Measurements from ENCODE around the gene CRIP2. TPM values are rescaled to one million over a fixed set of nuclear protein-coding genes. Genes with fewer than 3 reads are reported as not detected.

Gene CRIP2
- total and polyA plus RNA-seq, 2 of the 13 experiments (the other 11 are each of a cell fraction or from before 2014, with no cell fraction given) = 31.6 to 37.9 TPM

DNA sequence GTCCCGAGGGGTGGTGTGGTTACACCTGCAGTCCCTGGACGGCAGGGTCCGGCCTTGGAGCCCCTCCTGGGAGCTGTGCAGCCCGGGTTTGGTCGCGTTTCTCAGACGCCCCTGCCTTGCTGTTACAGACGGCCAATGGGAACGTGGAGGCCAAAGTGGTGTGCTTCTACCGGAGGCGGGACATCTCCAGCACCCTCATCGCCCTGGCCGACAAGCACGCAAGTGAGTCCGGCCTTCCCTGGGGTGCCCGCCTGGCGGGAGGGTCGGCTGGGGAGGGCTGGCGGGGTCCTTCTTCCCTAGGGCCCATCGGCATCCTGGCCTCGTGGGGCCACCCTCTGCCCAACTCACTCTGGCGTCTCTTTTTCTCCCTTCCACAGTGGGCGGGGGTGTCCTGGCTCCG, 29.3 kb upstream of the CRIP2 start:
- Histone ChIP-seq H3K4me3 (replicated peaks in 1 of 3; ENCODE audit: insufficient read depth in 1 of 3, low read depth in 2 of 3, low read length in 3 of 3) (no peak overlapping the region), H4K20me1 (ENCODE audit: insufficient read depth, low read length) (no peaks in the 10 kb centered on the region), H2AFZ (ENCODE audit: low read length) (no peak overlapping the region), H3K9ac (ENCODE audit: insufficient read depth, low read depth, low read length) (no peak overlapping the region), H3K4me2 (ENCODE audit: low read depth, low read length) (no peak overlapping the region), H3K36me3 (replicated peaks in 1 of 2; ENCODE audit: control insufficient read depth in 1 of 2, insufficient read depth in 2 of 2, low read length in 2 of 2) (peaks cover 10 to 25% of the 10 kb centered on the region in 2 experiments; a peak in 3 of 5 replicates), H3K9me3 (ENCODE audit: low read length) (no peaks in the 10 kb centered on the region), H3K27me3 (ENCODE audit: control insufficient read depth in 1 of 2, insufficient read depth in 2 of 2, low read length in 2 of 2) (no peaks in the 10 kb centered on the region), H3K27ac (ENCODE audit: extremely low read length, insufficient read depth, low read length) (no peak overlapping the region), H3K4me1 (ENCODE audit: insufficient read depth, low read length) (peaks cover 14% of the 10 kb centered on the region), H3K79me2 (ENCODE audit: insufficient read depth, low read length) (no peaks in the 10 kb centered on the region)
- DNase-seq (ENCODE audit: low spot score) (no peak), FAIRE-seq (no peak), ATAC-seq (no peak)
- peak; percentile 83 for TF ChIP-seq AGO2 (optimal IDR thresholded peaks at IDR 0.05; ENCODE audit: low read depth, low read length)
- no peak for TF ChIP-seq FOXP1 (IDR thresholded peaks at IDR 0.05)
- TF ChIP-seq FOXP1 (CRISPR knock-in tag; IDR thresholded peaks at IDR 0.05) = no peak
- 97% methylated on average over 13 of the region's 24 CpGs for WGBS (ENCODE audit: low lambda C conversion rate)
- CTCF ChIA-PET (ENCODE audit: low intra/inter-chr PET ratio, low total read pairs) = no interaction called here
- no TSS peak for BruUV-seq (replicated peaks)
- intact Hi-C loops (cut with micrococcal nuclease; ENCODE audit: unreplicated experiment) (no loop called here), in situ Hi-C loops (cut with HindIII; ENCODE audit: extremely low pct_ligation_motif_present, low pct_unique_long_range_greater_than_20kb) (no loop called here)
- POLR2A ChIA-PET = no interaction called here

DNA sequence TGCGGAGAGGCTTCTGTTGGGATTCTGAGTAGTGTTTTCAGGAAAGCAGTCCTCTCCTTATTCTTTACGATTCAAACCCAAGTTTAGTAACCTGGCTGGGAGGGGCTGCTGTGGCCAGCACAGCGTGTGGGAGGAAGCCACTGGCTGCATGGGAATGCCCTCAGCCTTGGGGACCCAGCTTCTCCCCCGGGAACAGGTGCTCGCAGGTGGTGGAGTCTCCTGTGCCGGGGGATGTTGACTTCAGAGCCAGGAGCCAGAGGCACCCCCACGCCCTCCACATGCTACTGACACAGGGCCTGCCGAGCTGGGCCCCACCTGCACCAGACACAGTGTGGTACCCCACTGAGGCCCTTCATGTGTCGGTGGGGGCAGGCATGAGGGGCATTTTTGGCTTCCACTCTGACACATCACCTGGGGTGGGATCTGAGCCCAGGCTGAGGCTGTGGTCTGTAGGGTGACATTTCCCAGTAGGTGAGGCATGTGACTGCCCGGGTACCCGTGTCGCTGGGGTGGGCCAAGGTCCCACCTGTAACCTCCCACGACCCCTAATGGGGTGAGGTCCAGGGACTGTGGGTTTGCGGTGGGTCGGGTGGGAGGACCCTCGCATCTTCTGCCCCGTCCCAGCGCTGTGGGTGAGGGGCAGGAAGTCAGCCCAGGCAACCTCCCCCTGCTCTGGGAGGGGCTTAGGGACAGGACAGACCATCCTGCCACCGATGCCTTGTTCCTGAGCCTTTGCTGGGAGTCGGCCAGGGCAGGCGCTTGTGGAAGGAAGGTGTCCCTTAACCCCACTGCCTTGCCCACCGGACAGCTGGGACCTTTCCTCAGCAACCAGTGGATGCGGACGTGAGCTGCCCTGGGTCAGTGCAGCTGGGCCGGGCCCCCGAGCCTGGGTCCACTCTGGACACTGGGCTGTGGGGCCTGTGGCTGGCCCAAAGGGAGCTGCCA, 28.4 kb upstream of the CRIP2 start:
- Histone ChIP-seq H3K4me2 (ENCODE audit: low read depth, low read length) (no peak overlapping the region), H3K79me2 (ENCODE audit: insufficient read depth, low read length) (no peaks in the 10 kb centered on the region), H3K4me1 (ENCODE audit: insufficient read depth, low read length) (peaks cover 14% of the 10 kb centered on the region), H3K4me3 (replicated peaks in 1 of 3; ENCODE audit: insufficient read depth in 1 of 3, low read depth in 2 of 3, low read length in 3 of 3) (no peak overlapping the region), H3K9me3 (ENCODE audit: low read length) (no peaks in the 10 kb centered on the region), H3K27me3 (ENCODE audit: control insufficient read depth in 1 of 2, insufficient read depth in 2 of 2, low read length in 2 of 2) (no peaks in the 10 kb centered on the region), H4K20me1 (ENCODE audit: insufficient read depth, low read length) (no peaks in the 10 kb centered on the region), H2AFZ (ENCODE audit: low read length) (no peak overlapping the region), H3K36me3 (replicated peaks in 1 of 2; ENCODE audit: control insufficient read depth in 1 of 2, insufficient read depth in 2 of 2, low read length in 2 of 2) (peaks cover 12 to 28% of the 10 kb centered on the region in 2 experiments; a peak in 3 of 5 replicates), H3K27ac (ENCODE audit: extremely low read length, insufficient read depth, low read length) (no peak overlapping the region), H3K9ac (ENCODE audit: insufficient read depth, low read depth, low read length) (no peak overlapping the region)
- ChIA-PET POLR2A (no interaction called here), CTCF (ENCODE audit: low intra/inter-chr PET ratio, low total read pairs) (no interaction called here)
- FAIRE-seq (no peak), ATAC-seq (no peak), DNase-seq (ENCODE audit: low spot score) (no peak)
- intact Hi-C loops (cut with micrococcal nuclease; ENCODE audit: unreplicated experiment) (no loop called here), in situ Hi-C loops (cut with HindIII; ENCODE audit: extremely low pct_ligation_motif_present, low pct_unique_long_range_greater_than_20kb) (no loop called here)
- 96% methylated on average over 8 of the region's 26 CpGs for WGBS (ENCODE audit: low lambda C conversion rate)
- TF ChIP-seq AGO2 (optimal IDR thresholded peaks at IDR 0.05; ENCODE audit: low read depth, low read length) (peak; percentile 79), NFE2 (CRISPR knock-in tag; IDR thresholded peaks at IDR 0.05) (no peak), SRSF9 (IDR thresholded peaks at IDR 0.05; ENCODE audit: borderline replicate concordance, insufficient read depth, low read depth, low read length, poor library complexity, severe bottlenecking) (no peak)
- no TSS peak for BruUV-seq (replicated peaks)

Data from HepG2 (cell line).